GM18909 (cell line): ENCODE data around the gene PARL.

Experiments
- ATAC-seq: cut with Tn5 transposase; IDR thresholded peaks from one replicate; pipeline ENCODE4 v1.9.1; 2021; ENCODE audit warnings: mild to moderate bottlenecking; ENCODE audit not compliant: unreplicated experiment, poor library complexity

Gene PARL

DNA sequence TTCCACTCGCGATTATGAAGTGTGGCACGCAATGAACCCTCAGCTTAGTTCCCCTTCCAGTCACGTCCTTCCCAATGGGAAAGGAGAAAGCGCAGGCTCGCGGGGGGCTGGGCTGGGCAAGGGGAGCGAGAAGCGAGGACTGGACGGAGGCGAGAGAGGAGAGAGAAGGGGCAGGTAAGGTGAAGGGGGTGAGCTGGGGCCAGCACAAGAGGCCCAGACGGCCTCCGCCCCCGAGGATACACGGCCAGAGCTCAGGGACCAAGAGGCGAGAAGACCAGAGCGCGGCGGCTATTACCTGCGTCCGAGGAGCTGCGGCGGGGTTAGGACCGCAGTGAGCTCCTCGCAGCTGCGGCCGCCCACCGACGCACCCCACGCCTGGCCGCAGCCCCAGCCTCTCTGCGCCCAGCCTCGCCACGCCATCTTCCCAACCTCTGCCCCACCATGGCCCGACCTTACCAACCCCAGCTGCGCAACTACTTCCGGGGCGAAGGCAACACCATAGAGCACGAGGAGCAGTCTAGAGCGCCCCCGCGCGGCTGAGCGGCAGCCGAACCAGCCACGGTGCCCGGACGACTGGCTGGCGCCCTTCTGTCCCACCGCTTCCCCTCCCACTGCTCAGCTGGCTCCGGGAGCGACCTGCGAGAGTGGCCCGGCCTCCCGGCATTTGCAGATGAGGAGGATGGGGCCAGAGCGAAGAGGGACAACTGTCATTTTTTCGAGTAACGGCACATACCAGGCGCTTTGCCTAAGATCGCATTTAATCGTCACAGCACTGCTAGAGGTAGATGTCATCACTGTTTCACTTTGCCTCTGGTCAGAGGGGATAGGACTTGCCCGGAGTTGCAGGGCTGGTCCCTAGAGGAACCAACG, at the start of gene PARL:
Gene PARL (minus strand): TSS at position 454 of the 870 bp plus-strand sequence. CDS start 34 bp downstream, at position 420.
- ATAC-seq = peak; percentile 99

GRCh38 chr3:183933160-183933559, 48.5 kb upstream of the PARL start:
- ATAC-seq = no peak

GRCh38 chr3:183931881-183932280, 47.2 kb upstream of the PARL start:
- no peak for ATAC-seq

DNA sequence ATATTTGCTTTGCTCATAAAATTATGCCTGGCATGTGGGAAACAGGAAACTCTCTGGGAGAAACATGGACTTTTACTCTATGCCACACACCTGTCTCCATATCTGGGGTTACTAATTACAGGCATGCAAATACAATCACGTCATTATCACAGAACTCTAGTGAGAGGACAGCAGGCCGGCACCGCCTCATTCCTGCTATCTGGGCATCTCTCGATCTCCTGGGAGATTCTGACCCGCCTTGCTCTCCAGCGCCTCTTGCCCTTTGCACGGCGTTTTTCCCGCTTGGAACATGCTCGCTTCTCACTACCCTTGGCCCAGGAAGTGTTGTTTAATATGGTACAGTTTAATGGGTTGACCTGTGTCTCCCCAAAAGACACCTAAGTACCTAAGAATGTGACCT, 45.4 kb upstream of the PARL start:
- ATAC-seq = no peak

GRCh38 chr3:183927059-183927458, 42.4 kb upstream of the PARL start:
- no peak for ATAC-seq

DNA sequence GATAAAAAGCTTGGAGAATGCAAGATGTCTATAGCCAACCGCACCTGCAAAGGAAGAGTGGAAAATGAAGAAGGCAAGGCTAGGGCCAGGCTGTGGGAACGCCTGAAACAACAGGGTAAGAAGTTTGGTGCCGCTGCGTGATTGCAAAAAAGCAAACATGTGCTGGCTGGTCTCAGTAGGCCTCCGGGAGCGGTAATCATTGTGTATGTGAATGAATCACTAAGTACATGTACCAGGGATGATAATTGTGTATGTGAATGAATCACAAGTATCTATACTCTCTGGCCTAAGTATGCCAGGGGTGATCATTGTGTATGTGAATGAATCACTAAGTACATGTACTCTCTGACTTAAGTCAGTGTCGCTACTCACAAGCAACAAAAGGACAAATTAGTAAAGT, 40.3 kb upstream of the PARL start:
- ATAC-seq = no peak

DNA sequence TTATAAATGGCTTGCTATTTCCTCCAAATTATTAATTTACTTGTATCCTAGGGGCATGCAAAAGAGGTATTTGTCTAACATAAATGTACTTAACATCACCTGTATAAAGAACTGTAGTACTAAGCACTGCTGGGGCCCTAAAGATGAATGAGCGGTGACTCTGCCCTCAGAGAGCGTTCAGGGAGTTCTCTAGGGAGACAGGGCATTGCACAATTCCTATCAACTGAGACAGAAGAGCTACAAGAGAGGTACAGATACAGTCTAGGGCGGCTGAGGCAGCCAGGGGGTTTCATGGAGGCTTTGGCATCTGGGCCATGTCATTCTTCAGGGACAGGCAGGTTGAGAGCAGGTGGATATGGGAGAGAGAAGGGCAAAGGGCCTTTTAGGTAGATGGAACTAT, 39.9 kb upstream of the PARL start:
- no peak for ATAC-seq

GRCh38 chr3:183922421-183922820, 37.7 kb upstream of the PARL start:
- no peak for ATAC-seq

- ATAC-seq = no peak
These were observed 36.4 kb upstream of the PARL start for GRCh38 chr3:183921096-183921495.

GRCh38 chr3:183920416-183920815, 35.7 kb upstream of the PARL start:
- no peak for ATAC-seq

DNA sequence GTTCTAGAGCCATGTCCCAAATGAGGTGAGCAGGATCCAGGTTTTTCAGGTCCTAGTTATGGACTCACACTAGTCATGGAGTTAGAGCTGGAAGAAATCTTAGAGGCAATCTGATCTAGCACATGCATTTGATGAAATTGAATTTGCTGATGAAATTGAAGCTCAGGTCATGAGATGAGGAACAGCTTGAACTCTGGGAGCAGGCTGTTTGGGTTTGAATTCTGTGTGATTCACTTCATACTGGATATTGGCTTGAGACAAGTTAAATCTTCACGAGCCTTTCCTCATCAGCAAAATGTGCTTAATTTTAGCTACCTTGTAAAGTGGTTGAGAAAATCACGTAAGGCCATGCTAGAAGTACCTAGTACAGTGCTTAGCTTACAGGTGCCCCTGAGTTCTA, 33.5 kb upstream of the PARL start:
- no peak for ATAC-seq

- no peak for ATAC-seq
These were observed 33.1 kb upstream of the PARL start for GRCh38 chr3:183917776-183918175.

GRCh38 chr3:183914856-183915255, 30.2 kb upstream of the PARL start:
- no peak for ATAC-seq

DNA sequence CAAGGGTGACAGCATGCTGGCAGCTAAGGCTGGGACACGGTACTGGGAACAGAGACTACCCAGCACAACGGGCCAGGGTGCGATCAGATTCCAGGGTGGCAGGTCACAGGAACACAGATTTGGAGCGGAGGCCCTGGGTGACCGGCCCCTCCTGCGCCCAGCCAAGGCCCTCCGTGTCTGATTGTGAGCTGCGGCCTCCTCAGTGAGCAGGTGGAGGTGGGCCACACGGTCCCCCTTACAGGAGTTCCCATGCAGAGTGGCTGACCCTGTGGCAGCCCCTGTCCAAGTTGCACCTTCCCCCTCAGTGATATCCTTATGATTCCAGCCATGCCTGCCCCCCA, 28.9 kb upstream of the PARL start:
- no peak for ATAC-seq

GRCh38 chr3:183912895-183913579, 28.4 kb upstream of the PARL start:
- ATAC-seq = no peak

GRCh38 chr3:183911763-183912506, 27.3 kb upstream of the PARL start:
- no peak for ATAC-seq

- ATAC-seq = no peak
These were observed 26.4 kb upstream of the PARL start for GRCh38 chr3:183911087-183911486.

DNA sequence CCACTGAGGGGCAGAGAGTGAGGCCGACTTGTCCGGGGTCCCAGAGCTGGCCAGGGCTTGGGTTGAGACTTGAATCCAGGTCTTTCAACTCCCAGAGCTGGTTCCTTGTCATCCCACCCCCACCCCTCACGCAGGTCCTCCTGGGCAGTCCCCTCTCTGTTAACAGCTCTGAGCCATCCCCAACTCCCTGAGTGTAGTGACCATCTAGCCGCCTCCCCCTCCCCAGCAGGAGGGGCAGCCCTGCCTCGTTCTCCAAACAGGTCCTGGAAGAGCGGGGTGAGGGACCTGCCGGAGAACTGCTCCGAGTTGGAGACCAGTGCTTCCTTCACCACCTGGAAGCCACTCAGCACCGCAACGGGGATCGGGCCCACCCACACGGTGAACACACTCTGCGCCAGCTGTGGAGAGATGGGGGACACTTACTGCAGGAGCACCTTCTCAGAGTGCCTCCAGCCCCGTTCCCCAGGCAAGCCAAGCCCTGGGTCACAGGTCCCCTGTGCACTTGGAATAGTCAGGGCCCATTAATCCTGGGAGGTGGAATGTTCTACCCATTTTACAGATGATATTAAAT, 24.4 kb upstream of the PARL start:
- no peak for ATAC-seq

DNA sequence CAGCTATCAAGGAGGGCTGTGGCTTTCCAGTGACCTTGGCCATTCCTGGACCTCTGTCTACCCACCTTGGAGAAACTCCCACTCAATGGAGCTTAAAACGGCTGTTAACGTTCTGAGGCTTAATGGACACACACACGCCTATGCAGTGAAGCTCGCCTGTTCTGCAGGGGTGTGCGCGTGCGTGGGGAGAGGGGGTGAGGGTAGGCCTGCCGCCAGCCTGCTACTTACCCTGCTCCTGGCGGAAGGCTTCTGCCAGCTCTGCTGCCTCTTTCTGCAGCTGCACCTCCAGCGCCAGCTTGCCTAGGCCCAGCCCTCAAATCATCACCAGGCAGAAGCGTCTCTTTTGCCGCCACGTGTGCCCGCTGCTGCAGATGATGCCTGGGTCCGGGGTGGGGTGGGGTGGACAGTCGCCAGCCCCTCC, 23.2 kb upstream of the PARL start:
- ATAC-seq = no peak

DNA sequence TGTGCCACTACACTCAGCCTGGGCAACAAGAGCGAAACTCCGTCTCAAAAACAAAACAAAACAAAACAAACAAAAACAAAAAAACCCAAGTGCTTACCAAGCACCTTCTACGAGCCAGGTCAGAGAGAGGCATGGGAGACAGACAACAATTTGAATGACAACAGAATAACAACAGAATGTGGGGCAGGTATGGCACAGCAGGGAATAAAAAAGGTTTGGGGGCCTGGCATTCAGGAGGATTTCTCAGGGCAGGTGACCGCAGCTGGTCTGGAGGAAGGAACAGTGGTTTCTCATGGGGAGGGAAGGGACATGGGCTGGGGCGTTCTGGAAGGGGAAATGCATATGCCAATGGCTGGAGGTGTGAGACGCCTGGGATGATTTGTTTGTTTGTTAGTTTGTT, 22.5 kb upstream of the PARL start:
- no peak for ATAC-seq
